ENCODE data around the gene GPR157.
A peak's percentile ranks its signal among the peaks of the same experiment; 100 is the strongest.

Gene GPR157, protein sequence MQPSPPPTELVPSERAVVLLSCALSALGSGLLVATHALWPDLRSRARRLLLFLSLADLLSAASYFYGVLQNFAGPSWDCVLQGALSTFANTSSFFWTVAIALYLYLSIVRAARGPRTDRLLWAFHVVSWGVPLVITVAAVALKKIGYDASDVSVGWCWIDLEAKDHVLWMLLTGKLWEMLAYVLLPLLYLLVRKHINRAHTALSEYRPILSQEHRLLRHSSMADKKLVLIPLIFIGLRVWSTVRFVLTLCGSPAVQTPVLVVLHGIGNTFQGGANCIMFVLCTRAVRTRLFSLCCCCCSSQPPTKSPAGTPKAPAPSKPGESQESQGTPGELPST

DNA sequence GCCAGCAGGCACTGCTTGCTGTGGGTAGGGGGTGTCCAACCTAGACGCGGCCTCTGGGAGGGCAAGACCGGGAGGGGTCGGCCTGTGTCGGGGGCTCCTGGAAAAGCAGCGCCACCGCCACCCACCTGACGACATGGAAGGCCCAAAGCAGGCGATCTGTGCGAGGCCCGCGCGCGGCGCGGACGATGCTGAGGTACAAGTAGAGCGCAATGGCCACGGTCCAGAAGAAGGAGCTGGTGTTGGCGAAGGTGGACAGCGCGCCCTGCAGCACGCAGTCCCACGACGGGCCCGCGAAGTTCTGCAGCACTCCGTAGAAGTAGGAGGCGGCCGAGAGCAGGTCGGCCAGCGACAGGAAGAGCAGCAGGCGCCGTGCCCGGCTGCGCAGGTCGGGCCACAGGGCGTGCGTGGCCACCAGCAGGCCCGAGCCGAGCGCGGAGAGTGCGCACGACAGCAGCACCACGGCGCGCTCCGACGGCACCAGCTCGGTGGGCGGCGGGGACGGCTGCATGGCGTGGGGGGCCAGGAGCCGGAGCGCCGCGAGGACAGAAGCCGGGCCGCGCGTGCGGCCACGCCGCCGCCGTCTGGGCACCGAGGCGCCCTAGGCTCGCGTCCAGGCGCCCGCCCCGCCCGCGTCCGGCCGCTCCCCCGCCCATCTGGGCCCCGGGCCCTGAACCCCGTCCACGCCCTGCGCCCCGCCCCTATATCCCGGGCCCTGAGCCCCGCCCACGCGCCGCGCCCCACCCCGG, at the start of gene GPR157:
GPR157 (minus strand) TSS at position 583 of the 746 bp plus-strand sequence; CDS start at position 508, 75 bp downstream.
- POLR2A ChIA-PET = no interaction called here
- H3K4me3 ChIP-seq (ENCODE audit: low read depth, low read length) = peak within 1 kb of the TSS; percentile 57
- no peak for DNase-seq (ENCODE audit: low read depth, low spot score)

DNA sequence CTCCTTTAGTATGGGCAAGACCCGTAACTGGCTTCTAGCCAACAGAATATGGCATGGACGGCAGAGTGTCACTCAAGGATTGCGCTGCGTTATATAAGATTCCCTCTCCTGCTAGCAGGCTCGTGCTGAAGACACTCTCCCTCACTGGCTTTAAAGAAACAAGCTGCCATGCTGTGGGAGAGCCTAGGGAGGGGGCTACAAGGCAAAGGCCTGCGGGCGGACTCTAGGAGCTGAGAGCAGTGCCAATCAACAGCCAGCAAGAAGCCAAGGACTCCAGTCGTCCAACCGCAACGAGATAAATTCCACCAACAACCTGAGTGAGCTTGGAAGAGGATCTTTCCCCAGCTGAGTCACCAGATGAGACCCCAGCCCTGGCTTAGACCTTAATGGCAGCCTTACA, 45.9 kb upstream of the GPR157 start:
- no peak for DNase-seq (ENCODE audit: low read depth, low spot score)
- ChIA-PET POLR2A (no interaction called here), CTCF (interaction anchor here (0.8 to 1.0 kb wide), 2 partner anchors 22 to 33 kb away, joined by 4 to 5 read pairs; no protein-coding TSS in a partner anchor)
- TF ChIP-seq, protein P1, sequence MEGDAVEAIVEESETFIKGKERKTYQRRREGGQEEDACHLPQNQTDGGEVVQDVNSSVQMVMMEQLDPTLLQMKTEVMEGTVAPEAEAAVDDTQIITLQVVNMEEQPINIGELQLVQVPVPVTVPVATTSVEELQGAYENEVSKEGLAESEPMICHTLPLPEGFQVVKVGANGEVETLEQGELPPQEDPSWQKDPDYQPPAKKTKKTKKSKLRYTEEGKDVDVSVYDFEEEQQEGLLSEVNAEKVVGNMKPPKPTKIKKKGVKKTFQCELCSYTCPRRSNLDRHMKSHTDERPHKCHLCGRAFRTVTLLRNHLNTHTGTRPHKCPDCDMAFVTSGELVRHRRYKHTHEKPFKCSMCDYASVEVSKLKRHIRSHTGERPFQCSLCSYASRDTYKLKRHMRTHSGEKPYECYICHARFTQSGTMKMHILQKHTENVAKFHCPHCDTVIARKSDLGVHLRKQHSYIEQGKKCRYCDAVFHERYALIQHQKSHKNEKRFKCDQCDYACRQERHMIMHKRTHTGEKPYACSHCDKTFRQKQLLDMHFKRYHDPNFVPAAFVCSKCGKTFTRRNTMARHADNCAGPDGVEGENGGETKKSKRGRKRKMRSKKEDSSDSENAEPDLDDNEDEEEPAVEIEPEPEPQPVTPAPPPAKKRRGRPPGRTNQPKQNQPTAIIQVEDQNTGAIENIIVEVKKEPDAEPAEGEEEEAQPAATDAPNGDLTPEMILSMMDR (IDR thresholded peaks at IDR 0.05; ENCODE audit: insufficient read depth, low read length, missing control alignments) = no peak
- H3K4me3 ChIP-seq (ENCODE audit: low read depth, low read length) = no peak overlapping the region

More for the DNA sequence above, at the start of gene GPR157:
- TF ChIP-seq, protein P1 (IDR thresholded peaks at IDR 0.05; ENCODE audit: insufficient read depth, low read length, missing control alignments) = peak; percentile 21
- CTCF ChIA-PET = interaction anchor here (1.2 to 7.3 kb wide), 5 partner anchors 12 to 54 kb away, joined by 3 to 45 read pairs (median 5); no protein-coding TSS in a partner anchor

DNA sequence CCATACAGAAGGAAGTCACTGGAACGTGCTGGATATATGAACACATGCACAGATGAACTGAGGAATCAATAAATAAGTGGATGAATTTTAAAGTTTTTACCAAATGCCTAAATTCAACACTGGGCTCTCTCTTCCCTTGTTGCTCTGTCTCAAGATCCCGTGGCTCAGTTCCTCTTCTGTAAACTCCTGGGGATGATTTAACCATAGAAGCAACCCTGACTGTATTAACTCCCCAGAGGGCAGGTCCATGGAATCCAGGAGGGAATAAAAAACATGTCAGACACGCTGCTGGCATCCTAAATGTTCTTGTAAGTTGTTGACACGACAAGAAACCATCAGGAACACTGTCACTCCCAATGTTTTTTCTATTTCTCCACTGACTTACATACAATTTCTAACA, 45.3 kb upstream of the GPR157 start:
- no peak overlapping the region for H3K4me3 ChIP-seq (ENCODE audit: low read depth, low read length)
- ChIA-PET POLR2A (no interaction called here), CTCF (interaction anchor here (0.8 kb wide), 1 partner anchor 33 kb away, joined by 5 read pairs; no protein-coding TSS in a partner anchor)
- TF ChIP-seq, protein P1 (IDR thresholded peaks at IDR 0.05; ENCODE audit: insufficient read depth, low read length, missing control alignments) = no peak
- DNase-seq (ENCODE audit: low read depth, low spot score) = no peak

DNA sequence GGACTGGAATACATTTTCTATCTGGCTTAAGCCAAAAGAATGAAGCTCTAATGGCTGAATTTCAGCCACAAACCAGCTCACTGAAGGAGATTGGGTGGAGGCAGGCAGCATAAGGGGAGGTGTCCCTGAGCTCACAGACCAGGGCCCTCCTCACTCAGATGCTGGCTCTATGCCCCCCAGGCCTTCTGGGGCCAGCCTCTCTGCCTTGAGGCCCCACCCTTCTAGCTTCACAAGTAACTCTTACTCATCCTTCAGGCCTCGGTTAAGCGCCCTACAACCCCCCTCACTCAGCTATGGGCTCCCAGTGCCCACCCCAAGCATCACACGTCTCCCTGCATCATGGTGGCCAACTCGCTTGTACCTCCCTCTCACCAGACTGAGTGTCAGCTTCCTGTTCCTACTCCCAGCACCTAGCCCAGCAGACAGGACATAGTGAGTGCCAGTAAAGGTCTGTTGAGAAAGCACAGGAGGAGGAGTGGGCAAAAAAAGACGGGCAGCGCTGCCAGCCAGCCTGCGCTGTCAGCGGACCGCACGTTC, 40.8 kb upstream of the GPR157 start:
- POLR2A ChIA-PET = no interaction called here
- DNase-seq (ENCODE audit: low read depth, low spot score) = no peak
- CTCF ChIA-PET = interaction anchor here (0.9 to 3.7 kb wide), 6 partner anchors 9 to 86 kb away, joined by 3 to 31 read pairs (median 6); no protein-coding TSS in a partner anchor
- TF ChIP-seq, protein P1 (IDR thresholded peaks at IDR 0.05; ENCODE audit: insufficient read depth, low read length, missing control alignments) = no peak
- no peak overlapping the region for H3K4me3 ChIP-seq (ENCODE audit: low read depth, low read length)

DNA sequence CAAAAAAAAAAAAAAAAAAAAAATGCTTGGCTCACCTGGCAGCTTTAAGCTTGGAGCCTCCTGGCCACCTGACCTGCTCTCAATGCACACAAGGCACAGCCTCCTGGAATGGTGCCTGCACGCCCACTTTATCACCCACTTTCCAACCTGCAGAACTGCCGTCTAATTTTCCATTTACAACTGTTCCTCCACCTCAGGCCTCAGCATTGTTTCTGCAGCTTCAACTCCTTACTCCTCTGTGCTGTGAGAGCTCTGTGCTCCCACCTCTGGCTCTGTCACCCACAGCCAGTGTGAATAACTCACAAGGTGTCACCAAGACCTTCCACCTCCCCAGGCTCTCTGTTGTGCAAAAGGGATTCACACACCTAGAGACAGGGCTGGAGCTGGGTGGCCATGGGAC, 38.7 kb upstream of the GPR157 start:
- no peak for DNase-seq (ENCODE audit: low read depth, low spot score)
- H3K4me3 ChIP-seq (ENCODE audit: low read depth, low read length) = no peak overlapping the region
- CTCF ChIA-PET = interaction anchor here (1.5 to 3.6 kb wide), 5 partner anchors 12 to 66 kb away, joined by 3 to 30 read pairs (median 4); partner anchors contain the start of gene H6PD
- POLR2A ChIA-PET = no interaction called here
- TF ChIP-seq, protein P1 (IDR thresholded peaks at IDR 0.05; ENCODE audit: insufficient read depth, low read length, missing control alignments) = no peak

Data from AG04449 (cell line).